Heart left ventricle (tissue), 13 donors: ENCODE measurements around the gene FGFRL1.

Experiments used
- POLR2A ChIP-seq, 2 donors: fragments of 450-650 bp; IDR thresholded peaks; one replicate each; pipeline ENCODE4 v1.6.1; 2017; ENCODE audit warnings: antibody characterized with exemption in 2 of 2, mild to moderate bottlenecking in 2 of 2, moderate library complexity in 2 of 2
- TF ChIP-seq, protein P1 (sequence below), 12 donors: fragments of 200-600 bp; sonication (generic) in 4 of 12; IDR thresholded peaks; one replicate each; pipeline versions ENCODE4 v1.5.0 to v1.8.0; 2018 to 2022; ENCODE audit warnings: antibody characterized with exemption in 12 of 12, mild to moderate bottlenecking in 5 of 12
- donor health status: ischemic (EF 13 %, LVEDD 7.1; RV severe dilation, severe dysfunction).
- donor health status: DM: no; HTN: yes; CAD: no.
- donor health status: DM: no; HTN: no; CAD: no.
- donor health status: ischemic (EF 25% LVEDD 6.9; RV normal size, moderate dysfunction).
- donor health status: ischemic (EF 25% LVEDD 5.7; RV mildly dilated, moderate dysfunction).
- donor health status: ischemic (EF 35%, LVEDD 5.7; RV mildly dilated, moderate dysfunction).
- donor health status: nonischemic (EF 11% LVEDD 7.7; RV severe dilation, severe dysfunction).
- donor health status: DM: yes; HTN: yes; CAD: no.
- donor health status: PGD.
- donor health status: ischemic (EF 29% LVEDD 5.4; RV normal size, mild dysfunction).
- donor health status: nonischemic (EF 23%, LVEDD 6.1; RV moderate dilation, normal function).

DNA sequence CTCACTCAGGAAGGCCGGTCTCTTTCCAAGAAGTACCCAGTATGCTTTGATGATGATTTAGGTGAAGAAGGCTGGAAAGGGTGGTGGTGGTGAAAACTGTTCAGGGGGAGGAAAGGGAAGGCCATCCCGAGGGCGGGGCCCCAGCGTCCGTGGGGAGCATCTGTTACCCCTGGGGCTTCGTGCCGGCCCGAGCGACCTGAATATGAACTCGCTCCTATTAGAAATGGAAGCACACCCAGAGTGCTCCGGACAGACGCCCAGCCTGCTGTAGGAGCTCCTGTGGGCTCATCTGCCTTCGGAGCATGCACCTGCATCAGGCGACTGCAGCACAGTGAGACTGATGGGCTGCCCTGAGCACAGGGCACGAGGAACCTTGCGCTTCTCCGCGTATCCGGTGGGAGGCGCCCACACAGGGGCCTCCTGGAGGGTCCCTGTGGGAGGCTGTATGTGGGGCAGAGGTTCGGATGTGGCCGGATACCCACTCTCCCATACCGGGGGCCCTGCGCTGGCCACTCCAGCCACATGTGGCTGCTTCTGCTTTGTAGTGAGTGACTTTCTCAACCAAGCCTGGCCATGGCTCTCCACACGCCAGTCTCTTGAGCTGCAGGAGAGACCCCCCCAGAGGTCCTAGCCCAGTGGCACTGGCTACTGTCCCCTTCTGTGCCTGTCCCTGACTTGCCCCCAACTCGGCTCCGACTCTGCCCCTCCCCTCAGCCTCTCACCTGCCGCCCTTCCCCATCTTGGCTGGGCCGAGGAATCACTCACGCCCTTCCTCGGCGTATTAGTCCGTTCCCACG is 36.7 kb downstream of the FGFRL1 start:
- TF ChIP-seq POLR2A (IDR thresholded peaks at IDR 0.05) = no peak
- TF ChIP-seq, protein P1, sequence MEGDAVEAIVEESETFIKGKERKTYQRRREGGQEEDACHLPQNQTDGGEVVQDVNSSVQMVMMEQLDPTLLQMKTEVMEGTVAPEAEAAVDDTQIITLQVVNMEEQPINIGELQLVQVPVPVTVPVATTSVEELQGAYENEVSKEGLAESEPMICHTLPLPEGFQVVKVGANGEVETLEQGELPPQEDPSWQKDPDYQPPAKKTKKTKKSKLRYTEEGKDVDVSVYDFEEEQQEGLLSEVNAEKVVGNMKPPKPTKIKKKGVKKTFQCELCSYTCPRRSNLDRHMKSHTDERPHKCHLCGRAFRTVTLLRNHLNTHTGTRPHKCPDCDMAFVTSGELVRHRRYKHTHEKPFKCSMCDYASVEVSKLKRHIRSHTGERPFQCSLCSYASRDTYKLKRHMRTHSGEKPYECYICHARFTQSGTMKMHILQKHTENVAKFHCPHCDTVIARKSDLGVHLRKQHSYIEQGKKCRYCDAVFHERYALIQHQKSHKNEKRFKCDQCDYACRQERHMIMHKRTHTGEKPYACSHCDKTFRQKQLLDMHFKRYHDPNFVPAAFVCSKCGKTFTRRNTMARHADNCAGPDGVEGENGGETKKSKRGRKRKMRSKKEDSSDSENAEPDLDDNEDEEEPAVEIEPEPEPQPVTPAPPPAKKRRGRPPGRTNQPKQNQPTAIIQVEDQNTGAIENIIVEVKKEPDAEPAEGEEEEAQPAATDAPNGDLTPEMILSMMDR (IDR thresholded peaks at IDR 0.05) = no peak
